Neural cell (in vitro differentiated cells): ENCODE measurements around the gene TRIM46. TPM values are rescaled to one million over a fixed set of nuclear protein-coding genes. Genes with fewer than 3 reads are reported as not detected.

Source experiments
- H2AFZ ChIP-seq: fragments of 200-600, 300-800 bp; sonication (generic), shearing (Covaris generic); 2 replicates; pipeline ENCODE4 v1.6.0; 2014; ENCODE audit warnings: low read depth, mild to moderate bottlenecking, antibody characterized with exemption, low read length, moderate library complexity
- H3F3A ChIP-seq: fragments of 200-600 bp; shearing (Covaris generic); 2 replicates; pipeline ENCODE4 v1.6.1; 2016; ENCODE audit warnings: mild to moderate bottlenecking, moderate library complexity, mixed read lengths, antibody characterized with exemption, low read length; ENCODE audit not compliant: insufficient read depth, poor library complexity, severe bottlenecking
- H3K27ac ChIP-seq: fragments of 200-600, 300-800 bp; sonication (generic), shearing (Covaris generic); 2 replicates; pipeline ENCODE4 v1.5.1; 2014; ENCODE audit warnings: mild to moderate bottlenecking, low read length, moderate library complexity
- H3K27me3 ChIP-seq: fragments of 300-800, 200-600 bp; sonication (generic), shearing (Covaris generic); 2 replicates; pipeline ENCODE4 v1.6.0; 2014; ENCODE audit warnings: mild to moderate bottlenecking, low read depth, low read length, moderate library complexity; ENCODE audit not compliant: insufficient read depth
- H3K36me3 ChIP-seq: fragments of 300-800, 200-600 bp; sonication (generic), shearing (Covaris generic); 2 replicates; pipeline ENCODE4 v1.5.1; 2014; ENCODE audit warnings: mild to moderate bottlenecking, antibody characterized with exemption, low read length, moderate library complexity; ENCODE audit not compliant: insufficient read depth
- H3K4me2 ChIP-seq: fragments of 300-800, 200-600 bp; sonication (generic), shearing (Covaris generic); 2 replicates; pipeline ENCODE4 v1.6.0; 2014; ENCODE audit warnings: mild to moderate bottlenecking, low read length
- H3K4me3 ChIP-seq: fragments of 300-800, 200-600 bp; sonication (generic), shearing (Covaris generic); 2 replicates; pipeline ENCODE4 v1.5.1; 2014; ENCODE audit warnings: mild to moderate bottlenecking, low read length, moderate library complexity
- H3K79me2 ChIP-seq: fragments of 200-600 bp; shearing (Covaris generic); replicated peaks from 2 replicates; pipeline ENCODE4 v1.6.0; 2014; ENCODE audit warnings: mild to moderate bottlenecking, low read length, moderate library complexity; ENCODE audit not compliant: insufficient read depth
- H3K9ac ChIP-seq: fragments of 300-800, 200-600 bp; sonication (generic), shearing (Covaris generic); 2 replicates; pipeline ENCODE4 v1.6.1; 2016; ENCODE audit warnings: mild to moderate bottlenecking, low read length, mixed read lengths
- H3K9me2 ChIP-seq: fragments of 200-600 bp; shearing (Covaris generic); 2 replicates; pipeline ENCODE4 v1.6.1; 2016; ENCODE audit warnings: mild to moderate bottlenecking, low read length, mixed read lengths; ENCODE audit not compliant: insufficient read depth
- H3K9me3 ChIP-seq: fragments of 200-600, 300-800 bp; sonication (generic), shearing (Covaris generic); 2 replicates; pipeline ENCODE4 v1.6.1; 2016; ENCODE audit warnings: mild to moderate bottlenecking, mixed run types, low read length, moderate library complexity, mixed read lengths
- H4K20me1 ChIP-seq: fragments of 200-600 bp; shearing (Covaris generic); 2 replicates; pipeline ENCODE4 v1.6.1; 2016; ENCODE audit warnings: mild to moderate bottlenecking, mixed run types; ENCODE audit not compliant: insufficient read depth
- EP300 ChIP-seq: fragments of 450-650 bp; conservative IDR thresholded peaks from 2 replicates; pipeline ENCODE4 v1.6.1; 2014; ENCODE audit warnings: antibody characterized with exemption, mild to moderate bottlenecking, moderate library complexity; ENCODE audit not compliant: poor library complexity, severe bottlenecking
- EZH2 ChIP-seq: fragments of 200-600, 300-800 bp; shearing (Covaris generic), sonication (generic); IDR thresholded peaks from 2 replicates; pipeline ENCODE4 v1.6.1; 2014; ENCODE audit warnings: antibody characterized with exemption, low read length, borderline replicate concordance, mild to moderate bottlenecking; ENCODE audit not compliant: insufficient read depth, poor library complexity, severe bottlenecking
- MXI1 ChIP-seq: fragments of 450-650 bp; conservative IDR thresholded peaks from 2 replicates; pipeline ENCODE4 v1.6.1; 2014; ENCODE audit warnings: antibody characterized with exemption, mild to moderate bottlenecking; ENCODE audit not compliant: poor library complexity, severe bottlenecking
- POLR2AphosphoS5 ChIP-seq: IDR thresholded peaks from 2 replicates; pipeline ENCODE4 v1.6.1; 2012
- RAD21 ChIP-seq: fragments of 450-650 bp; conservative IDR thresholded peaks from 2 replicates; pipeline ENCODE4 v1.6.1; 2014; ENCODE audit warnings: antibody characterized with exemption, mild to moderate bottlenecking, moderate library complexity
- SMC3 ChIP-seq: fragments of 450-650 bp; conservative IDR thresholded peaks from 2 replicates; pipeline ENCODE4 v1.6.1; 2014; ENCODE audit warnings: antibody characterized with exemption, mild to moderate bottlenecking, moderate library complexity; ENCODE audit not compliant: poor library complexity
- TAF1 ChIP-seq: IDR thresholded peaks from 2 replicates; pipeline ENCODE4 v1.6.1; 2012; ENCODE audit warnings: low read depth
- polyA plus RNA-seq: library from polyadenylated mRNA; depleted of rRNA; stranded (reverse); fragments of >200 nt; gene quantifications from 2 replicates; pipeline ENCODE4 v1.2.3, GENCODE V29; 2014
- TF ChIP-seq, protein P1 (sequence below): fragments of 450-650 bp; IDR thresholded peaks from 2 replicates; pipeline ENCODE4 v1.5.1; 2014; ENCODE audit warnings: antibody characterized with exemption, mild to moderate bottlenecking, moderate library complexity; ENCODE audit not compliant: poor library complexity, severe bottlenecking
- TF ChIP-seq, protein P2 (sequence below): IDR thresholded peaks from 2 replicates; pipeline ENCODE4 v1.6.1; 2012; ENCODE audit warnings: borderline replicate concordance

TRIM46 gene
- polyA plus RNA-seq, 1 donor from 2014 or later, result 31.5 TPM

- Histone ChIP-seq H3F3A (no peaks in the 10 kb centered on the region), H3K9me3 (no peaks in the 10 kb centered on the region), H3K4me3 (no peak overlapping the region), H3K36me3 (no peaks in the 10 kb centered on the region), H3K27ac (no peak overlapping the region), H3K79me2 (no peaks in the 10 kb centered on the region), H2AFZ (no peak overlapping the region), H3K9ac (no peak overlapping the region), H4K20me1 (no peaks in the 10 kb centered on the region), H3K9me2 (no peaks in the 10 kb centered on the region), H3K27me3 (no peaks in the 10 kb centered on the region), H3K4me2 (no peak overlapping the region)
- TF ChIP-seq MXI1 (no peak), EZH2 (no peak), SMC3 (no peak), TAF1 (no peak), POLR2AphosphoS5 (no peak), RAD21 (no peak), EP300 (no peak)
- TF ChIP-seq, protein P1, sequence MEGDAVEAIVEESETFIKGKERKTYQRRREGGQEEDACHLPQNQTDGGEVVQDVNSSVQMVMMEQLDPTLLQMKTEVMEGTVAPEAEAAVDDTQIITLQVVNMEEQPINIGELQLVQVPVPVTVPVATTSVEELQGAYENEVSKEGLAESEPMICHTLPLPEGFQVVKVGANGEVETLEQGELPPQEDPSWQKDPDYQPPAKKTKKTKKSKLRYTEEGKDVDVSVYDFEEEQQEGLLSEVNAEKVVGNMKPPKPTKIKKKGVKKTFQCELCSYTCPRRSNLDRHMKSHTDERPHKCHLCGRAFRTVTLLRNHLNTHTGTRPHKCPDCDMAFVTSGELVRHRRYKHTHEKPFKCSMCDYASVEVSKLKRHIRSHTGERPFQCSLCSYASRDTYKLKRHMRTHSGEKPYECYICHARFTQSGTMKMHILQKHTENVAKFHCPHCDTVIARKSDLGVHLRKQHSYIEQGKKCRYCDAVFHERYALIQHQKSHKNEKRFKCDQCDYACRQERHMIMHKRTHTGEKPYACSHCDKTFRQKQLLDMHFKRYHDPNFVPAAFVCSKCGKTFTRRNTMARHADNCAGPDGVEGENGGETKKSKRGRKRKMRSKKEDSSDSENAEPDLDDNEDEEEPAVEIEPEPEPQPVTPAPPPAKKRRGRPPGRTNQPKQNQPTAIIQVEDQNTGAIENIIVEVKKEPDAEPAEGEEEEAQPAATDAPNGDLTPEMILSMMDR, result no peak
- TF ChIP-seq, protein P2, sequence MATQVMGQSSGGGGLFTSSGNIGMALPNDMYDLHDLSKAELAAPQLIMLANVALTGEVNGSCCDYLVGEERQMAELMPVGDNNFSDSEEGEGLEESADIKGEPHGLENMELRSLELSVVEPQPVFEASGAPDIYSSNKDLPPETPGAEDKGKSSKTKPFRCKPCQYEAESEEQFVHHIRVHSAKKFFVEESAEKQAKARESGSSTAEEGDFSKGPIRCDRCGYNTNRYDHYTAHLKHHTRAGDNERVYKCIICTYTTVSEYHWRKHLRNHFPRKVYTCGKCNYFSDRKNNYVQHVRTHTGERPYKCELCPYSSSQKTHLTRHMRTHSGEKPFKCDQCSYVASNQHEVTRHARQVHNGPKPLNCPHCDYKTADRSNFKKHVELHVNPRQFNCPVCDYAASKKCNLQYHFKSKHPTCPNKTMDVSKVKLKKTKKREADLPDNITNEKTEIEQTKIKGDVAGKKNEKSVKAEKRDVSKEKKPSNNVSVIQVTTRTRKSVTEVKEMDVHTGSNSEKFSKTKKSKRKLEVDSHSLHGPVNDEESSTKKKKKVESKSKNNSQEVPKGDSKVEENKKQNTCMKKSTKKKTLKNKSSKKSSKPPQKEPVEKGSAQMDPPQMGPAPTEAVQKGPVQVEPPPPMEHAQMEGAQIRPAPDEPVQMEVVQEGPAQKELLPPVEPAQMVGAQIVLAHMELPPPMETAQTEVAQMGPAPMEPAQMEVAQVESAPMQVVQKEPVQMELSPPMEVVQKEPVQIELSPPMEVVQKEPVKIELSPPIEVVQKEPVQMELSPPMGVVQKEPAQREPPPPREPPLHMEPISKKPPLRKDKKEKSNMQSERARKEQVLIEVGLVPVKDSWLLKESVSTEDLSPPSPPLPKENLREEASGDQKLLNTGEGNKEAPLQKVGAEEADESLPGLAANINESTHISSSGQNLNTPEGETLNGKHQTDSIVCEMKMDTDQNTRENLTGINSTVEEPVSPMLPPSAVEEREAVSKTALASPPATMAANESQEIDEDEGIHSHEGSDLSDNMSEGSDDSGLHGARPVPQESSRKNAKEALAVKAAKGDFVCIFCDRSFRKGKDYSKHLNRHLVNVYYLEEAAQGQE, result no peak
Observed at GRCh38 chr1:155183775-155184221, 10.1 kb downstream of the TRIM46 start.

DNA sequence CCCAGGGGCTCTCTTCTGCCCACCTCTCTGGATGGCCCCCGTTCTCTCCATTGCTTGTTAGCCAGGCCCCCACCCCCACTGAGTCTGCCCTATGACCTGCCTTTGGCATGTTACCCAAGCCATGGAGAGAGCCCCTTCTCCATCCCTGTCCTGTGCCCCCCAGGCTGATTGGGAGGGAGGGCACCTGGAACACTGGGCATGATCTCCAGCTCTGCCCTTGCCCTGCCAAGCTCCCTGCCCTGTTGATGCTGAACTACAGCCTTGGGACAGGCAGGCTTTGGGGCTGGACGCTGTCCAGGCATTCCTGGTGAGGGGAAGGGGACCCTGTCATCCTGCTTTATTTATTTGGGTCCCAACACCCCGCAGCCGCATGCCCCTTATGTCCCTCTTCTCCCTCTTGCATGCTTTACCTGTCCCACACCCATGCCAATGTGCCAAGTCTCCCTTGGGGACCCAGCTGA lies 10.7 kb downstream of the TRIM46 start:
- H3K9me2 ChIP-seq, result no peaks in the 10 kb centered on the region
- no peak overlapping the region for H3K4me2 ChIP-seq
- no peaks in the 10 kb centered on the region for H3K27me3 ChIP-seq
- no peak overlapping the region for H2AFZ ChIP-seq
- peak; percentile 12 for TF ChIP-seq POLR2AphosphoS5
- TF ChIP-seq, protein P2, result no peak
- H4K20me1 ChIP-seq, result no peaks in the 10 kb centered on the region
- no peaks in the 10 kb centered on the region for H3F3A ChIP-seq
- H3K36me3 ChIP-seq, result no peaks in the 10 kb centered on the region
- H3K4me3 ChIP-seq, result no peak overlapping the region
- no peak overlapping the region for H3K9ac ChIP-seq
- H3K79me2 ChIP-seq, result no peaks in the 10 kb centered on the region
- no peak overlapping the region for H3K27ac ChIP-seq
- no peaks in the 10 kb centered on the region for H3K9me3 ChIP-seq
